Measurements from ENCODE around the gene TUBGCP2.
"Not testable (repeated sequence)": the region's sequence is repeated elsewhere in the genome, so short reads cannot be mapped to it uniquely, and the experiment has no call there.

TUBGCP2 gene

GRCh38 chr10:133327651-133328357 is 19.1 kb upstream of the TUBGCP2 start:
- H3K4me3 ChIP-seq (replicated peaks; ENCODE audit: low read depth, low read length): no peak overlapping the region
- no peak for TF ChIP-seq CTCF (IDR thresholded peaks at IDR 0.05; ENCODE audit: low read length, missing control alignments)
- no peak for DNase-seq (ENCODE audit: low read depth)

DNA sequence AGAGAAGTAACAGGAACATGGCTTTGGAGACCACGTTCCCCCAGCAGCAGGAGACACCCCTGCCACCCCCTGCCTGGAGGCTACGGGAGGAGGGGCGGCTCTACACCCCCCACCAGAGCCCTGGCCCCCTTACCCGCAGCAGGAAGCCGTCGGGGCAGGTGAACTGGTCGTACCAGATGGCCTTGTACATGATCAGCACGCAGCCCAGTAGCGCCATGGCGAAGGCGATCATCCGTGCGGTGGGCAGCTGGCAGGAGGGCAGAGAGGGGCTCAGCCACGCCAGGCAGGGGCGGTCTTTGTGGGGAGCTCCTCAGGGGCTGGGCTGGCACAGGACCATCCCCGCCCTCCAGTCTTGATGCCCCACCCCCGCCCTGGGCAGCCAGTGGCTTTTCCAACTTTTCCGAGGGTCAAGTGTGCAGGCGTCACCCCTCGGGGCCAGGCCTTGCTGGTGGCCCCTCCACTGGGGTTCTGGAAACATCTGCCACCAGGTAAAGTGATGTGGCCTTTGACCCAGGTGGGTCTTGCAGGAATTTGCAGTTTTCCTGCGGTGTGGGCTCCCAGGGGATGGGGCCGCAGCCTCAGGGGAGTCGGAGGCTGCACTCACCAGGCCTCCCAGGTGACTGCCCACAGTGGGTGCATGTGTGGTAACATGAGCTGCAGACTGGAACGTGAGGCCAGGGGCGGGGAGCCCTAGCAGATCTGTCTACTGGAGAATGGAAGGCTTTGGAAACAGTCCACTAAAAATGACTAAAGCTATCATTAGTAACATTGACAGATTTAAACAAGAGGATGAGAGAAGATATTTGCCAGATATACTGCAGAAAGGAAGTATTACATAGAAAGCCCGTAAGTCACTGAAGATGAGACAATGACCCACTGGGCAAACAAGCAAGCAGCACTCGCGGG is 18.3 kb upstream of the TUBGCP2 start:
- DNase-seq (ENCODE audit: low read depth): no peak
- TF ChIP-seq CTCF (IDR thresholded peaks at IDR 0.05; ENCODE audit: low read length, missing control alignments): no peak
- no peak overlapping the region for H3K4me3 ChIP-seq (replicated peaks; ENCODE audit: low read depth, low read length)

DNA sequence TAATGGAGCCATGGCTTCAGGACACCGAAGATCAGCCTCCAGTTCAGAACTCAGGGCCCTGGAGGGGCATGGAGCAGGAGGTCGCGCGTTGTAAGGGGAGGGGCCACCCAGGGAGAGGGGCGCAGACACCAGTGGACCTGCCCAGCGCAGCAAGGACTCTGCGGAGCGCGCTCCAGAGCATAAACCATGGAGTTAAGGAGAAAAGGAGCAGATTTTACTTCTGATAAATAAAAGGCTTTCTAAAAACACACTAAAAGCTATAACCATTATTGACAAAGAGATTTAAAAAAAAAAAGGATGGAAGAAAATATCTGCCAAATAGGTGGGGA is 17.5 kb upstream of the TUBGCP2 start:
- no peak for TF ChIP-seq CTCF (IDR thresholded peaks at IDR 0.05; ENCODE audit: low read length, missing control alignments)
- no peak overlapping the region for H3K4me3 ChIP-seq (replicated peaks; ENCODE audit: low read depth, low read length)
- no peak for DNase-seq (ENCODE audit: low read depth)

DNA sequence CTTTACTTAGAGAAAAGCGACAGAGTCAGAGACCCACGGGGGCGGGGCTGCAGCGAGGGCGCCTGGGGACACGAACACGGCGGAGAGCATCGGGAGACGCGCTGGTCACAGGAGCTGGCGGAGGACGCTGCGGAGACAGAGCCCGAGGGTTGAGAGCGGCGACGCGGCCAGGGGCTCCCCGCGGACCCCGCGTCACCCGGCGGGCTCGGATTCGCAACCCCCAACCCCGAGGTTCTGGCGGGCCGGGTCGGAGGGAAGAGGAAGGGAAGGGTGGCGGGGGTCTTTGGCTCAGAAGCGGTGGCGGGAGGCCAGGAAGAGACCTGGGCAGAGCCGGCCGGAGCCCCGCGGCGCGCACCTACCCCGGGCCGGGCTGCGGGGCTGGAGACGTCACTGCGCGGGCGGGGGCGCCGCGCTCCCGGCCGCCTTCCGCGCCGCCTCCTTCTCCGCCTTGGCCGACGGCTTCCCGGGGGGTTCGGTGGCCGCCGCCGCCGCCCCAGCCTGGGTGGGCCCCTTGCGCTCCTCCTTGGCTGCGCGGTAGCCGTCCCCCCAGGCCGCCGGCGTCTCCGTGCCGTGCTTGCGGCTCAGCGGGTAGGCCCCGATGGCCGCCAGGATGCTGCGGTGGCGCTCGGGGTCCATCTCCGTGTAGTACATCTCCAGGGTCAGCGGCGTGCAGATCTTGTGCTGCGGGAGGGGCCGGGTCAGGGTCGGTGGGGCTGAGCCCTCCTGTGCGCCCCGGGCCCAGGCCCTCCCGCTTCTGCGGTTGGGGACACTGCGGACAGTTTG is 17.0 kb upstream of the TUBGCP2 start:
- TF ChIP-seq CTCF (IDR thresholded peaks at IDR 0.05; ENCODE audit: low read length, missing control alignments): no peak
- no peak for DNase-seq (ENCODE audit: low read depth)
- H3K4me3 ChIP-seq (replicated peaks; ENCODE audit: low read depth, low read length): peak overlapping the region; percentile 29

GRCh38 chr10:133324857-133325260 is 16.2 kb upstream of the TUBGCP2 start:
- TF ChIP-seq CTCF (IDR thresholded peaks at IDR 0.05; ENCODE audit: low read length, missing control alignments): no peak
- H3K4me3 ChIP-seq (replicated peaks; ENCODE audit: low read depth, low read length): no peak overlapping the region
- no peak for DNase-seq (ENCODE audit: low read depth)

DNA sequence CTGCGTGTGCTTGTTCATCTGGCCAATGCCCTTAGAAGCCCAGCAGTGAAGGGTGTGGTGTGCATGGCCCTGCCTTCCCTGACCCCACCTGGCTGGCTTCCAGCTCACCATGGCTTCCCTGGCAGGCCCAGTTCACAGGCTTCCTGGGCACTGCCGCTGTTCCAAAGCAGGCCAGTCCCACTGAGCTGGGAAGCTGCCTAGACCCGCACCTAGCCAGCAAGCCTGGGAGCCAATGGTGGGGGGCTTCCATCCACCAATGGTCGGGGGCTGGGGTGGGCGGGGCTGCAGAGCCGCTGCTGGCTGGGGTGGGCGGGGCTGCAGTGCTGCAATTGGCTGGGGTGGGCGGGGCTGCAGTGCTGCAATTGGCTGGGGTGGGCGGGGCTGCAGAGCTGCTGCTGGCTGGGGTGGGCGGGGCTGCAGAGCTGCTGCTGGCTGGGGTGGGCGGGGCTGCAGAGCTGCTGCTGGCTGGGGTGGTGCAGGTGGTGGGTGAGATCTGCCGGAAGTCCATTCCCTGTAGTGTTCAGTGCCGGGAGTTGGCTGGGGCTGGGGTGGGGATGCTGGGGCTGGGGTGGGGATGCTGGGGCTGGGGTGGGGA is 15.6 kb upstream of the TUBGCP2 start:
- no peak overlapping the region for H3K4me3 ChIP-seq (replicated peaks; ENCODE audit: low read depth, low read length)
- peak; percentile 42 for DNase-seq (ENCODE audit: low read depth)
- no peak for TF ChIP-seq CTCF (IDR thresholded peaks at IDR 0.05; ENCODE audit: low read length, missing control alignments)

GRCh38 chr10:133322064-133322709 is 13.5 kb upstream of the TUBGCP2 start:
- not testable (repeated sequence) for H3K4me3 ChIP-seq (replicated peaks; ENCODE audit: low read depth, low read length); DNase-seq (ENCODE audit: low read depth)

DNA sequence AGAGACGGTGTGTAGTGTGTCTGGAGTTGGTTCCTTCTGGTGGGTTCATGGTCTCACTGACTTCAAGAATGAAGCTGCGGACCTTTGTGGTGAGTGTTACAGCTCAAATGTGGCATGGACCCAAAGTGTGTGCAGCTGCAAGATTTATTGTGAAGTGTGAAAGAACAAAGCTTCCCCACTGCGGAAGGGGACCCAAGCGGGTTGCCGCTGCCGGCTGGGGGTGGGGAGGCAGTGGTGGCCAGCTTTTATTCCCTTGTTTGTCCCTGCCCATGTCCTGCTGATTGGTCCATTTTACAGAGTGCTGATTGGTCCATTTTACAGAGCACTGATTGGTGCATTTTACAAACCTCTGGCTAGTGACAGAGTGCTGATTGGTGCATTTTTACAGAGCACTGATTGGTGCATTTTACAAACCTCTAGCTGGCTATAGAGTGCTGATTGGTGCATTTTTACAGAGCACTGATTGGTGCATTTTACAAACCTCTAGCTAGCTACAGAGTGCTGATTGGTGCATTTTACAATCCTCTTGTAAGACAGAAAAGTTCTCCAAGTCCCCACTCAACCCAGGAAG is 12.3 kb upstream of the TUBGCP2 start:
- DNase-seq (ENCODE audit: low read depth); H3K4me3 ChIP-seq (replicated peaks; ENCODE audit: low read depth, low read length): not testable (repeated sequence)
